Measurements from ENCODE around the gene TM2D3.

Gene TM2D3

DNA sequence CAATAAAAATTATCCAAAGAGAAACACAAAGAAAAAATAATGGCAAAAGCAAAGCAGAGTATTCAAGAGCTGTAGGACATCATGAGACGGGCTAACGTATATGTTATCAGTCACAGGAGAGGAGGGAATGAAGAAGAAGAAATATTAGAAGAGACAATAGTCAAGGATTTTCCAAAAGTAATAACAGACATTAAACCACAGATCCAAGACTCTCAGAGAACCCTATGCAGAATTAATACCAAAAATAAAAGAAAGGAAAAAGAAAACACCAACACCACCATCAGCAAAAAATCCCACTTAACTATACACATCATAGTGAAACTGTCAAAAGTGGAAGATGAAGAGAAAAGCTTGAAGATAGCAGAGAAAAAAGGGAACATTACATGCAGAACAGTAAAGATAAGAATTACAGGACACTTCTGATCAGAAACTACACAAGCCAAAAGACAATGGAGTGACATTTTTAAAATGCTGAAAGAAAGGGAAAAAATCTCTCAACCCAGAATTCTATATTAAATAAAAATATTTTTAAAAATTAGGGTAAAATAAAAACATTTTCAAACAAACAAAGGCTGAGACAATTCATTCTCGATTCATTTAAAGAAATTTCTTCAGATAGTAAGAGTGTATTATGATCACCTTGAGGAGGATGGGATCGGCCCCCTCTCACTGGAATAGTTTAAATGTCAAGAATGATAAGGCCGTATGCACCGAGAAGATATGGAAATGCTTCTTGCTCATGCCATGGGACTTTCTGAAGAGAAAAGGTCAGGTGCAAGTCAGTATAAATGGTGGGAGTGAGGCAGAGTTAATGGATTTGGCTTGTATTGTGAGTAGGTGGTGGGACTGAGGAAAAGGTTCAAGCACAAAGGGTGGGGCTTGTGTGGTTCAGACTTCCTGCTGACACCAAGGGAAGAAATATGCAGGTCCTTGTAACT, 28.5 kb downstream of the TM2D3 start:
- DNase-seq (ENCODE audit: low read depth): no peak

DNA sequence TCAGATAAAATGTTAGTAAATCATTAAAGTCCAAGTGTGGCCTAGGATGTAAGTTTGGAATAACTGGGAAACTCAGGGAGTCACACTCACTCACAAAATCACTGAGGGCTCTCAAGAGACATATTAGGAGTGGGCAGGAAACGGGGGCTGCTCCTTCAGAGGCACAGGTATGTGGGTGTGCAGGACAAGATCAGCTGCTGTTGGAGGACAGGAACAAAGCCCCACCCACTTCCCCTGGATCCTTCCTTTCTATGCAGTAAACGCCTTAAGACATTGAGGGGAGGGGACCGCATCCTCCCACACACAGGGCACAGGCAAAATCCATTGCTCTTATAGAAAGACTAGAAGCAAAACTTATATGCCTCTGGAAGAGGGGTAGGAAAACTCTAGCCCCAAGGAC, 30.2 kb downstream of the TM2D3 start:
- no peak for DNase-seq (ENCODE audit: low read depth)

DNA sequence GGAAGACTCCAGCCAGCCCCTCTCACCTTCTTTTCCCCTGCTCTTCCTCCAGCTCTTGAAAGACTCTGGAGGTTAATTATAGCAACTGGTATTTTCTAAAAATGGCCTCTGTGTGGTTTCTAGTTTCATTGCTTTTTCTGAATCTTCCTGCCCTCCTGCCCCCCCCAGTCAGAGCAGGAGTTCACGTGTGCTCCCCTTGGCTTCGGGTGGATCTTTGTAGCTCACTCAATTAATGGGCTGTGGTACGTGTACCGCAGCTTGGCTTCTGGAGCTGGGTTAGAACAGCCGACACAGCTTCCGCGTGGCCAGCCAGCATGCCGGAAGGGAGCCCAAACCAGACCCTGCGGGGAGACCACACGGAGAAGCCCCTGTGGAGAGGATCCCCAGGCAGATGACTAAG, 31.5 kb downstream of the TM2D3 start:
- DNase-seq (ENCODE audit: low read depth): no peak

DNA sequence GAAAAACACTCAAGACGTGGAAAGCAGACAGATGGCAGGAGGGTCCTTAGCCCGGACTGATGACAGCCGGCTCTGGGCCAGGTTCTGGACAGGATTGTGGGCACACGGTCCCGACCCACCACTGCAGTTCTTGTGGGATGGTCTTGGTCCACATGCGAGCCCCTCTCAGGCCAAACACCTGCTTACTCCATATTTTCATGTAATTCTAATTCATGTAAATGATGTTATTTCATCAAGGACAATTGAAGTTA, 32.6 kb downstream of the TM2D3 start:
- DNase-seq (ENCODE audit: low read depth): no peak

DNA sequence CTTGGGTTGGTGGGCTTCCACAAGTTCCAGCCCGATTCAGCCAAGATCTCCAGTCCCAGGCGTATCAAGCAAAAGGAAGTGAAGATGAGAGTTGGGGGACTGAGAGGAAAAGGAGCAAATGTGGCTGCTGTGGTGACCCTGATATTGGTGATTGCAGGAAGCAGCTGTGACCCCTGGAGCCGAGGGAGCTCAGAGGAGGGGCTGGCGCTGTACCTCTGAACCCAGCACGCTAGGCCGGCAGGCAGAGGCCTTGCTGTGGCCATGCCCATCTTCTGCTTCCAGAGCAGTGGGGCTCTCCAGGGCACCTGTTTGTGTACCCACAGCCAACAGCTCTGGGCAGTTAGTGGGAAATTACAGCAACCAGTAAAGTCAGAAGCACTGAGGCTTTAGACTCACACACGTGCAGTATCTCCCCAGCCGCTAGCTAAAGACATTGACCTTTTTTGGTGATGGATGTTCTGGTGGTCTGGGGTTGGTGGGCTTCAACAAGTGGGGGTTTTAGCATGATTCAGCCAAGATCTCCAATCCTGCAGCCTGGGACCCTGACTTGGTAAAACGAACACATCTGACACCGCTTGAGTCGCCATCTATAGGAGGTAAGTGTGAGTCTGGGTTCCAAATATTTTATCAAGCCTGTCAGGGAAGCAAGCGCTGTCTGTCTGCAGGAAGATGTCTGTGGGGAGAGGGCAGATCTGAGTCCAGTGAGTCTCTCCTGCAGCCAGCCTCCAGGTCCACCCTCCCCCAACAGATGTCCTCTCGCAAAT, 33.1 kb downstream of the TM2D3 start:
- no peak for DNase-seq (ENCODE audit: low read depth)

DNA sequence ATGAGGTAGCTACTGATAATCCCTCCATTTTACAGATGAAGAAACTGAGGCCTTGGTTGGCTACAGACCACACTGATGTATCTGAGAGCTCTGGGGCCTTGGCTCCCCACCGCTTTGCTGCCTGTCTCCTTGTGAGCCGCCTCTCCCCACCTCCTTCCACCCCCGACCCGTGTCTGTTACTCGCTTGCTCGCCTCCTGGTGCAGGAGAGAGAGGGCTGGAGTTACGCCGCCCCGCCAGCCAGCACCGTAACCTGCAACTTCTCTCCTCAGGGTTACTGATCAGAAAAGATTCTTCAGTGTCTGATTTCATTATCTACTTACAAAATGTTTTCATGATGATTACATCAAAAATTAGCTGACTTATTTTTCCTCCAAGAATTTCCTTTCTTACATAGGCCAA, 34.1 kb downstream of the TM2D3 start:
- no peak for DNase-seq (ENCODE audit: low read depth)

DNA sequence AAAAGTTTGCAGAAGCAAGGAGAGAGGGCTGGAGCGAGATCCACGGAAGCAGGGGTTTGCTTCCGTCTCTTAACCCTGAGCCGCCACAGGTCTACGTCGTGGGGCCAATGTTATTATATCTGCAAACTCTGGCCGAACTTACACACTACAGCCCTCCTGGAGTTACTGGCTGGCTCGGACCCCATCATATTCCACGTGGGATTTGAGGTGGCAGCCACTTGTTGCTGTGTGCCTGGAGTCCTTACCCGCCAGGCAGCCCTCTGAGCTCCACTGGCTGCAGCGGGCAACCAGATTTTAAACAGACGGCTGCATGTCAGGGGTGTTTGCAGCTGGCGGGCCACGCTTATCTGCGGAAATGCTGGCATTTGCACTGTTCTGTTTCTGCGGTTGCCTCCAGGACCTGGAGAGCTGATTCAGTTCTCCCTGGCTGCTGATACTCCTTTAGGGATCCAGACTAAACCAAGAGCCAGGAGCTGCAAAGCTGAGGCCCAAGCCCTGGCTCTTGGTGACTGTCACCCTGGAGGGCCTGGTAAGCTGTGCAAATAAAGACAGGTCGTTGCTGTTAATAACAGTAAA, 34.7 kb downstream of the TM2D3 start:
- DNase-seq (ENCODE audit: low read depth): no peak

DNA sequence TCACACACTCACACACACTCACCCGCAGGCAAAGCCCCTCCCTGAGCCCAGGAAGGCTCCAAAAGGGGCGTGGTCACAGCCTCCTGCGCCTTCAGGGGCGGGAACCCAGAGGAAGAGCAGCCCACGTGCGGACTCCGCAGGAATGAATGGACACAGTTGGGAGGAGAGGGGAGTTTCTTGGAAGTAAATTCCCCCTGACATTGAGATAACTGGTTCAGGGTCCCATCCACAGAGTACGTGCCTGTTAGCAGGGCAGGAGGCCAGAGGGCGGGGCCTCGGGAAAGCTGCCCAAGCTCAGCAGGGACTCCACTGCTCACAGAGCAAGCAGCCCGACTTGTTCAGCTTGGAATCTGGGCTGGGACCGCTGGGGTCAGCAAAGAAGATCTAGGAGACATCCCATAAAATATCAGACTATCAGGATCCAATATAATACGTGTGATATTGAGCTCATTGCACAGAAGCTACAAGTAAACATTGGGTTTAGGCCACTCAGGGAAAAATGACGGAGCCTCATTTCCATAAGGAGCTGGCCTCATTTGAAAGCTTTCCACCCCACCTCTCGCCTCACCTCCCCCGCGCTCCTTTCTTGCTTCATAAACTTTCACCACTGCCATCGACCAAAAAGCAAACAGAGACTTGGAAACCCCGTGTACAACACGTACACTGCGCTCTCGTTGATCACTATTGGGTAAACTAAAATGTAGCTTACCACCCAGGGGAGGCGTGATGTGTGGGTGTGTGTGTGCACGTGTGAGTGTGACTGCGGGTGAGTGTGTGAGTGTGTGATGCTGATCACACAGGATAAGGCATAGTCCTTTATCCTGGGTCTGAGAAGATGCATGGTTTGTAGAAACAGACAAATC, 36.0 kb downstream of the TM2D3 start:
- DNase-seq (ENCODE audit: low read depth): no peak

DNA sequence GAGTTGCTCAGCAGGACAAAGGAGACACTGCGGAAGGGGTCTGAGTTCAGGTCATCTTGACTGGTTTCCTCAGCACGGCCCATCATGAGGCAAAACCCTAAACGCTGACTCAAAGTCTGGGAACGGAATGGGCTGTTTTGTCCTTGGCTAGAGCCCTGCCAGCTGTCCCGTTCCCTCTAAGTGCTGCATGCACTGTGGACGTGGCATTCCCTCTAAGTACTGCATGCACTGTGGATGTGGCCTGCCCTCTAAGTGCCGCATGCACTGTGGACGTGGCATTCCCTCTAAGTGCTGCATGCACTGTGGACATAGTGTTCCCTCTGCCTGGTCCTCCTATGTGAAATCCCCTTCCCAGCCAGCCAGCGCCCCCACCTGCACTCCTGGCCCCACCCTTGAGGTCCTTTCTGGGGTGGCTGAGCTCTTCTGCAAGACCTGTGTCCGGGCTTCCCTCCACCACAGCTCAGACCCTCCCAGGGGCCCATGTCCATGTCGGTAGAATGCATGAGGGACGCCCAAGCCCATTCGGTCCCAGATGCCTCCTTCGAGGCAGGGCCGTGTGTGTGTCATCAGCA, 36.7 kb downstream of the TM2D3 start:
- no peak for DNase-seq (ENCODE audit: low read depth)

DNA sequence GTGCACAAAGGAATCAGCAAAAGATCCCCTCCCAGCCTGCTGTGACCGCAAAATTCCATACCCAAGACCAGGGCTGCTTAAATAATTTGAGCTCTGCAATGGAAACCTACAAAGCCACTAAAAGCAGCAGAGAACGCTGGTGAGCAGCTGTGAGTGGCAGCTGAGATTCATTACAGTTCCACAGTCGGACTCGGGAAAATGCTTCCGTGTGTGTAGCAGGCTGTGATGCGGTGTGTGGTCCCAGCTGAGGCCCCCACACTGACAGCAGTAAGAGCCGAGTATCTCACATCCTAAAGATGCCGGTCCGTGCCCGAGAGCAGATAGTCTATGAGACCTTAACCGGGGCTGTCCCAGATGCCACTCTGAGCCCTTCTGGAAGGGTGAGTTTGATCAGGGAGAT, 37.4 kb downstream of the TM2D3 start:
- DNase-seq (ENCODE audit: low read depth): no peak

DNA sequence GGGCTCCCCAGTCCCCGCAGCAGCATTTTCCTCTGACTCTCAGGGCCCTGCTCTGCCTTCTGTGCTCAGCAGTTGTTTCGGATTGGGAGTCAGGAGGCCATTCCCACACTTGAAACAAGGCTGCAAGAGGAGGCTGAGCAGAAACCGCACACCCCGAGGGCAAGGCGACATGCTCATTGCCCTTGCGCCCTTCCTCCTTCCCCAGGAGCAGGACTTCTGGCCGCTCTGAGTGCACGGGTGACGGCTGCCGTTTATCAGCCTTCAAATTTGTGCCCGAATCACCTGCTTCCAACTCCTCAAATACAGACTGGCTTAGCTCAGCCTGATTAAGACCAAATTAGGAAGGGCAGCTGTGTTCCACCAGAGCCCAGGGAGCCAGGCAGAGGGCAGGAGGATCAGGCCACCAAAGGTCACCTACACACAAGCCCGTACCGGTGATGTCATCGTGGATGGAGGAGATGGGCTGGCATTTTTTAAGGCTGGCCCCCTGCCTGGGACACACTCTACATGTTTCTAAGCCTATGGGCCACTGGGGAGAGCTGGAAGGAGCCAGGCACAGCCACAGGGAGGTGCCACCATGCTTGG, 38.1 kb downstream of the TM2D3 start:
- DNase-seq (ENCODE audit: low read depth): no peak

DNA sequence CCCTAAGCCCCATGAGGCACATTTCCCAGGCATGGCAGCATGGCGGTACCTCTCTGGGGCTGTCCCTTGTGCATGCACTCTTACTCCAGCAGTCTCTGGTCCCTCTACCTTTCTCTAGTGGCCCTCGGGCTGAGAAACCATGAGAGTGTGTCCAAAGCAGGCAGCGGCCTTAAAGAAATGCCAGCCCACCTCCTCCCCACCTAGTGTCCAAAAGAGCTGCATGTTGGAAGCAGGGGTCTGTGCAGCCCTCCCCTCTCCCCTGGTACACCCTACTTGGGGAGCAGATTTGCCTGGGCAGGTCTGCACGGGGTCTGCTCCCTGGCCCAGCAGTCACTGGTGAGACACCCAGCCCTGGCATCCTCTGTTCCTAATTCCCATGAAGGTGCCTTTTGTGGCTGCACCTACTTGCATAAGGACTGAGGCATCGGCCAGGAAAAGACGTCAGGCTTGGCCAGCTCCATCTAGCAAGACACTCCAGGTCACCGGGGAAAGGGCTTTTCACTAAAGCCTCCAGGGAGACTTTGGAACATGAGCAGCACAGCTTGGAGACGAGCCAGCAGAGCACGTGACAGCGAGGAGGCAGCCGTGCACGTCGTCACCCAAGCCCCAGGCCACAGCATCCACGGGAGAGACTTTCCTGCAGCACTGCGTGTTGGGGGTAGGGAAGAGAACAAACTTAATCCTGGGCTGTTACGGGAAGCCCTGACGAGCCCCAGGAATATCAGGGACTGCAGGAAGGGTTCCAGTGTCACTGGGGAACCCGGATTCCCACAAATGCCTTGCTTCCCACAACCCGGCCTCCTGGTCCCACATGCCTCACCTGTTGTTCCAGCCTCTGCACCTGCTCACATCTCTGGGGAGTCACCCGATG, 38.8 kb downstream of the TM2D3 start:
- DNase-seq (ENCODE audit: low read depth): no peak

DNA sequence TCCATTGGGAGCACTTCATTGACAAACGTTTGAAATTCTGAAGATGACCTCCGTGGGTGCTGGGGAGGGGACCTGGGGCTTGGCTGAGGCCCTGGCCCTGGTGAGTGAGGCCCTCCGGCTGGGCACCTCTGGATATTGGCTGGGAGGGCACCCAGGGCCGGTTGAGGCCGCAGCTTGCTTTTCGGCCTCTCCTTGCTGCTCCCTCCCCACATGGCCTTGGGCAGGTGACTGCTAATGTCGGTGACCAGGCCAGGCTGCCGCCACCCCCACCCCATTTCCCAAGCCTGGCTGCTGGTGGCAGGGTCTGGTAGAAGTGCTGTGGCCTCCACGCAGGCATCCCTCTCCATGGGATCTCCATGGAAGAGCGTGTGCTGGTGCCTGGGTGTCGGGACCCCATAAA, 39.5 kb downstream of the TM2D3 start:
- DNase-seq (ENCODE audit: low read depth): no peak

DNA sequence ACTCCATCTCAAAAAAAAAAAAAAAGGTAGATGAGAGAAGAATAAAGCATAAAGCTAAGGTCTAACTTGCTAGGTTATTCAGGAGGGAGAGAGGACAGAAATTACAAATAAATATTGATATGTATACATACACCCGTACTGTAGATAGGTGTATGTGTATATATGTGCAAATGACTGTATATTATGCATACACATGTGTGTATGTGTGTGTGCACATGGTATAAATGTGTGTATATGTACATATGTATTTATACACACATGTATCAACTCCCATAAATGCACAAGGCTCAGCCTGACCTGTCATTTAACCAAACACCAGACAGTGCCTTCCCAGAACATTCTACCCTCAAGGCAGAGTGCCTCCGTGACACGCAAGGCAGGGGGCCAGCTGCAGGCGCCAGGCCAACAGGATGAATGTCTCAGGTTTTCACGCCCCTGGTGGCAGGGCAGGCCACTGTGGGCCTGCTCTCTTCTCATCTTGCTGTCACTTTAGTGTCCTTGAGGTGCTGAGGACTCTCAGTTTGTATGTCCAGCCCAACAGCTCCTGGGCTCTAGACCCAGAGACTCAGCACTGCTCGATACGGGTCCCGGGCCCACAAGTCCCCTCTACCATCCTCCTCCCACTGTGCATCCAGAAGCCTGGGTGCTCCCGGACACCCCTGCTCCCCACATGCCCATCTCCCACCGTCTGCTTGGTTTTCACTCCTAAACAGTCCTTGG, 40.4 kb downstream of the TM2D3 start:
- DNase-seq (ENCODE audit: low read depth): no peak

DNA sequence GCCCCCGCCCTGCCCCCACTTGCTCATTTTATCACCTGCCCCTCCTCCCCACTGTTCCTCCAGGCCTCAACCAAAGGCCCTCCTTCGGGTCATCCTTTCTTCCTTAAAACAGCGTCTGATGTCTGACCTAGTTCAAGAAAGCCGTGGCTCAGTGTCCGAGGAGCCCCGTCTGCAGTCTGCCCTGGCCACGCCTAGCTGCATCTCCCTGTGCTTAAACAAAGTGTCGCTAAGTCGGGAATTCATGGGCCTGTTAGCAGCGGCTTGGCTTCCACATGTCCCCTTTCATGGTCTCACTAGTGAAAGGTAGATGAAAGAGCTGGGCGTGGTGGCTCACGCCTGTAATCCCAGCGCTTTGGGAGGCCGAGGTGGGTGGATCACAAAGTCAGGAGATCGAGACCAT, 41.2 kb downstream of the TM2D3 start:
- DNase-seq (ENCODE audit: low read depth): no peak

DNA sequence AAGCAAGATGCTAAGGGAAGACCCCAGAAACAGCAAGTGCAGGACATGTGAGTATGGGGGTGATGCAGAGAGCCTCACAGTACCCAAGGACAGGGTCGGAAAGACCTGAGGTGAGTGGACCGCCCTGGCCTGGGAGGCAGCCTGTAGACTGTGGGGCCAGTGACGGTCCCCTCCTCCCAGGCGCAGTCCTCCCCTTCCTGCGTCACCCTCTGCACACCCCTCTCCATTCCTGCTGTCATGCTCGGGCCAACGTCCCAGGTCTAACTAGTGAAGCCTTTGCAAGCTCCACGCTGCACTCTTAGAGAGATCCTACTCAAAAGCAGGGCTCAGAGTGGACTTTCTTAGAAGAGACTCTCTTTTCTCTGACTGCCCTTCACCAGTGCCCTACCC, 41.6 kb downstream of the TM2D3 start:
- no peak for DNase-seq (ENCODE audit: low read depth)

DNA sequence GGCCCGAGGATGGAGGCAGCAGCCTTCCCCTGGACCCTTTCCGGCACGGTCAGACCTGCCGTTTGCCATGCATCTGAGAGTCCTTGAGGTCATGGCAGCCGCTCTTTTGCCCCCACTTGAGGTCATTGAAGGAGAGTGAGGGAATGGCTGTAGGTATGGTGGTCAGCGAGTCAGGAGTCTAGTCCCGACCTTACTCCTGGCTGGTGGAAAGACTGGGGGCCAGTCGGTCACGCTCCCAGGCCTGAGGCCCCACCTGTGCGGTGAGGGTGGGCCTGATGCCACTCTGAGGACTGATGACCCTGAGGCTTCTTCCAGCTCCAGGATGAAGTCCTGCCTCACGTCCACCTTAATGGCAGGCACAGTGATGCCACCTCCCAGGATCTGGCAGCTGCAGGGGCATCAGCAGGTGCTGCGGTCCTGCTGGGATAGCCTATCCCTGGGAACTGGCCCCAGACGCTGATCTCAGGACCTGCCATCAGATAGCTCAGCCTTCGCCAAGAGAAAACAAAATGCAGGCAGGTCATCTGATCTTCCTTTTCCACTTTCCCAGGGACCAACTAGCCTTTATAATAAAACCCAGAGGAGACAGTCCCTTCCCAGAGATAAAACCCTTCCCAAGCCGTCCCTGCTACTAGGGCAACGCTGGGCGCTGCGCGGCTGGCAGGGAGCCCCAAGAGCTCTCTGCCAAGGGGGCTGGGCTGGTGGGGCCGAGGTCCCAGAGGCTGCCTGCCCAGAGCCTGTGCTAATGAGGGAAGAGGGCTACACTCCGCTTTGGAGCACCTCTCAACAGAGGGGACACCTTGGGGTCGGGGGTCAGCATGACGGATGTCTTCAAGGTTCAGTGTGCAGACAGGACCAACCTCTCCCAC, 42.2 kb downstream of the TM2D3 start:
- DNase-seq (ENCODE audit: low read depth): no peak

DNA sequence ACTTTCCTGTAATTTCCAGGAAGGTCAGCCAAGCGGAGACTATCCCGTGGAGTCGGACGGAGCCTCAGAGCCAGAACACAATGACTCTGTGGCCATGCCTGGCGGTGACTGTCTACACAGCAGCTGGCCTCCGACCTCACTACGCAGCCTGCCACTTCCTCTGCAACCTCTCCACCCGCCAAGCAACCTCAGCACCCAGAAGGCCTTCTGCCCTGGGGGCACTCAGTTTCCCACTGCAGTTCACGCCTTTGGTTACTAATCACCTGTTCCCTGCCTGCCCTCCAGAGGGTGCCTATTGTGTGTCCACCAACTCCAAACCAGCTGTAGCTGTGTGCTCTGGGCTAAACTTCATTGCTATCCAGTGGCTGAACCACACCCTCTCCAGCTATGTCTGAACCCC, 44.0 kb downstream of the TM2D3 start:
- no peak for DNase-seq (ENCODE audit: low read depth)

DNA sequence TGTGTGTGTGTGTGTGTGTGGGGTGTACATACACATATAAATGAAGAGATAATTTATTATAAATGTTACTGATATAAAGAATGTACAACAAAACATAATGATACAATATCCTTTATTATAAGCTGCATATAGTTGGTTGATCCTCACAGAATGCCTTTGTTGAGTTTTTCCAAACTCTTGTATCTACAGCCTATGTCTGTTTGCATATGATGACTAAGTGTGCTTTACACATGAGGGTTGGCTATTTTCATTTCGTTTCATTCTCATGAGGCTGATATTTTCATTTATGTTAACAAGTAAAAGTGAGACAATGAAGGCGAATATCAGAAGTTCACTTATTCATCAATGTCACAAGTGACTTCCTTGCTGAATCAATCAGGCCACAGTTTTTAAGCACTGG, 45.1 kb downstream of the TM2D3 start:
- DNase-seq (ENCODE audit: low read depth): no peak
